SK-N-SH (cell line): ENCODE results near the gene SPI1. TPM values are rescaled to one million over a fixed set of nuclear protein-coding genes. Genes with fewer than 3 reads are reported as not detected.

Experiments
- CTCF ChIA-PET: fragments of 300-600, 350-600 bp; formaldehyde crosslinking; extraction: SDS; loops from one replicate; lab custom pipeline; 2021; lab: Yijun Ruan, JAX
- POLR2A ChIA-PET: fragments of 350-600 bp; sonication (Branson Sonifier 250); formaldehyde crosslinking; extraction: SDS; loops from one replicate; lab custom pipeline; 2020; ENCODE audit warnings: antibody characterized with exemption, inconsistent platforms; lab: Yijun Ruan, JAX
- DNase-seq: peaks from one replicate; pipeline ENCODE4 v3.0.0; 2012
- H2AFZ ChIP-seq: fragments of 200-600 bp; sonication (generic); 2 replicates; pipeline ENCODE4 v1.8.1; 2016; ENCODE audit warnings: antibody characterized with exemption, mild to moderate bottlenecking, low read depth
- H3F3A ChIP-seq: fragments of 200-600 bp; sonication (generic); replicated peaks from 2 replicates; pipeline ENCODE3; 2016; ENCODE audit warnings: antibody characterized with exemption, mild to moderate bottlenecking; ENCODE audit not compliant: insufficient read depth
- H3K27ac ChIP-seq, 2 experiments: fragments of 200-500 bp in 1 of 2; fragments of 200-600 bp in 1 of 2; sonication (Bioruptor generic) in 1 of 2; sonication (generic), shearing (Covaris generic) in 1 of 2; 2 replicates each; pipeline versions ENCODE4 v1.5.1 to v1.6.1; 2014 to 2016; ENCODE audit warnings: low read depth in 2 of 2, inconsistent platforms in 1 of 2, low read length in 1 of 2, mild to moderate bottlenecking in 1 of 2, mixed read lengths in 1 of 2
- H3K27me3 ChIP-seq: fragments of 200-600 bp; sonication (generic), shearing (Covaris generic); 2 replicates; pipeline ENCODE4 v1.6.1; 2016; ENCODE audit warnings: mixed run types; ENCODE audit not compliant: insufficient read depth
- H3K36me3 ChIP-seq, 2 experiments: fragments of 200-500 bp in 1 of 2; fragments of 200-600 bp in 1 of 2; sonication (Bioruptor generic) in 1 of 2; sonication (generic) in 1 of 2; replicated peaks in 1 of 2; 2 replicates each; pipeline versions ENCODE3 to v1.5.1; 2014 to 2016; ENCODE audit warnings: low read length in 1 of 2, mild to moderate bottlenecking in 1 of 2; ENCODE audit not compliant: insufficient read depth in 2 of 2, control insufficient read depth in 1 of 2
- H3K4me1 ChIP-seq, 2 experiments: fragments of 200-500 bp in 1 of 2; fragments of 200-600 bp in 1 of 2; sonication (Bioruptor generic) in 1 of 2; sonication (generic), shearing (Covaris generic) in 1 of 2; 2 replicates each; pipeline versions ENCODE4 v1.5.1 to v1.6.1; 2014 to 2016; ENCODE audit warnings: low read depth in 1 of 2, low read length in 1 of 2, mixed run types in 1 of 2; ENCODE audit not compliant: insufficient read depth in 2 of 2, control insufficient read depth in 1 of 2
- H3K4me2 ChIP-seq: fragments of 200-600 bp; sonication (generic), shearing (Covaris generic); 2 replicates; pipeline ENCODE4 v1.6.1; 2017; ENCODE audit warnings: mixed run types
- H3K4me3 ChIP-seq, 2 experiments: fragments of 200-500 bp in 1 of 2; fragments of 200-600 bp in 1 of 2; sonication (Bioruptor generic) in 1 of 2; sonication (generic), shearing (Covaris generic) in 1 of 2; 2 replicates each; pipeline versions ENCODE4 v1.5.1 to v1.8.1; 2014 to 2016; ENCODE audit warnings: low read depth in 2 of 2, inconsistent platforms in 1 of 2, low read length in 1 of 2, mild to moderate bottlenecking in 1 of 2, mixed read lengths in 1 of 2, moderate library complexity in 1 of 2
- H3K79me2 ChIP-seq: fragments of 200-600 bp; sonication (generic); 2 replicates; pipeline ENCODE4 v1.8.1; 2017; ENCODE audit warnings: mild to moderate bottlenecking; ENCODE audit not compliant: insufficient read depth
- H3K9ac ChIP-seq: fragments of 200-600 bp; sonication (generic); 2 replicates; pipeline ENCODE4 v1.6.1; 2017; ENCODE audit warnings: mixed run types
- H3K9me2 ChIP-seq: fragments of 200-600 bp; sonication (generic); 2 replicates; pipeline ENCODE4 v1.6.1; 2017; ENCODE audit warnings: mixed run types
- H3K9me3 ChIP-seq: fragments of 200-600 bp; sonication (generic); 2 replicates; pipeline ENCODE4 v1.6.1; 2017; ENCODE audit warnings: mixed run types, mild to moderate bottlenecking, moderate library complexity
- H4K20me1 ChIP-seq: fragments of 200-600 bp; sonication (generic); 2 replicates; pipeline ENCODE4 v1.6.1; 2017; ENCODE audit warnings: mild to moderate bottlenecking, mixed run types; ENCODE audit not compliant: insufficient read depth
- CHD2 ChIP-seq: fragments of 150-350 bp; IDR thresholded peaks from 2 replicates; pipeline ENCODE4 v1.6.1; 2018; ENCODE audit warnings: low read length; ENCODE audit not compliant: partially characterized antibody
- ELF1 ChIP-seq: IDR thresholded peaks from 2 replicates; pipeline ENCODE4 v1.4.0; 2012
- EP300 ChIP-seq, 2 experiments: IDR thresholded peaks; 2 replicates each; pipeline versions ENCODE4 v1.4.0 to v1.6.1; 2012; ENCODE audit warnings: borderline replicate concordance in 1 of 2, low read depth in 1 of 2, low read length in 1 of 2
- JUND ChIP-seq: IDR thresholded peaks from 2 replicates; pipeline ENCODE4 v1.4.0; 2012
- MXI1 ChIP-seq: IDR thresholded peaks from 2 replicates; pipeline ENCODE4 v1.6.1; 2012; ENCODE audit warnings: mild to moderate bottlenecking, low read depth, low read length, improper control_type of control experiment
- NFIC ChIP-seq: IDR thresholded peaks from 2 replicates; pipeline ENCODE4 v1.4.0; 2012; ENCODE audit warnings: borderline replicate concordance
- POLR2AphosphoS5 ChIP-seq: IDR thresholded peaks from 2 replicates; pipeline ENCODE4 v1.6.1; 2012; ENCODE audit warnings: low read depth, low read length
- TEAD4 ChIP-seq: IDR thresholded peaks from 2 replicates; pipeline ENCODE4 v1.4.0; 2012; ENCODE audit warnings: mild to moderate bottlenecking, borderline replicate concordance; ENCODE audit not compliant: insufficient read depth
- WGBS: methylation state at CpG from one replicate; pipeline ENCODE4 v1.1.6; 2017; ENCODE audit warnings: low lambda C conversion rate; 5-methylcytosine and 5-hydroxymethylcytosine counted together
- polyA plus RNA-seq, 3 experiments: library from polyadenylated mRNA; depleted of rRNA; stranded (reverse); fragments of >200 nt; gene quantifications; 2 replicates each; pipeline ENCODE4 v1.2.3, GENCODE V29; 2012
- TF ChIP-seq, protein P1 (sequence below): fragments of 200-600 bp; sonication (generic); IDR thresholded peaks from 2 replicates; pipeline ENCODE4 v1.6.1; 2017; ENCODE audit warnings: antibody characterized with exemption, mild to moderate bottlenecking, moderate library complexity
- TF ChIP-seq, protein P2 (sequence below): IDR thresholded peaks from 2 replicates; pipeline ENCODE4 v1.6.1; 2012; ENCODE audit warnings: mild to moderate bottlenecking, low read depth, low read length, moderate library complexity
- TF ChIP-seq, protein P3 (sequence below): IDR thresholded peaks from 2 replicates; pipeline ENCODE4 v1.4.0; 2012; ENCODE audit warnings: low read depth, borderline replicate concordance

SPI1 gene
- polyA plus RNA-seq, 1 of the 3 experiments (the other 2 are of a cell fraction), result not detected

DNA sequence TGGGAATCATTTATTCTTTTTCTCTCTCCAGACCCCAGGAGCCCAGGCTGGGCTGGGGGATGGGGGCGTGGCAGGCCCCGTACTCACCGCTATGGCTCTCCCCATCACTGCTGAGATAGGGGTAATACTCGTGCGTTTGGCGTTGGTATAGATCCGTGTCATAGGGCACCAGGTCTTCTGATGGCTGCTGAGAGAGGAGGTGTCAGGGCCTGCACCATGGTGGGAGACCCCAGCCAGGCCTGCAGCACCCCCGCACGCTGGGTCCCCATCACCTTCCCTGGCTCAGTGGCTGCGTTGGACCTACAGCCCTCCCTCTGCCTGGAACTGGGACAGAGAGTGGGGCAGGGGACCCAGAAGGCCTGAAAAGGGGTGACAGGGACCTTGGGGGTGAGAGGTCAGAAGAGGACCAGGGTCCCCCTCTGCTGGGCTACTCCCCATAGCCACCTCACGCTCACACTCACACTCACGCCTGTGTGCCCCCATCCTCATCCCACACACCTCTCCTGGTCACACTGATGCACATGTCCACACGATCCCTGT lies 2.7 kb downstream of the SPI1 start:
- no peak for DNase-seq
- H3K27me3 ChIP-seq, result no peaks in the 10 kb centered on the region
- H3F3A ChIP-seq, result no peaks in the 10 kb centered on the region
- no peaks in the 10 kb centered on the region for H3K79me2 ChIP-seq
- no peaks in the 10 kb centered on the region for H3K9me3 ChIP-seq
- no peak overlapping the region for H3K27ac ChIP-seq
- POLR2A ChIA-PET, result no interaction called here
- no peaks in the 10 kb centered on the region for H3K9me2 ChIP-seq
- no peak overlapping the region for H3K4me2 ChIP-seq
- no peaks in the 10 kb centered on the region for H3K36me3 ChIP-seq
- WGBS, result 83% methylated on average over 3 of the region's 13 CpGs
- H2AFZ ChIP-seq, result no peak overlapping the region
- peaks cover 0 to 4% of the 10 kb centered on the region in 2 experiments; a peak in 1 of 4 replicates for H3K4me1 ChIP-seq
- no peak overlapping the region for H3K9ac ChIP-seq
- TF ChIP-seq MXI1, result no peak
- TF ChIP-seq, protein P1, sequence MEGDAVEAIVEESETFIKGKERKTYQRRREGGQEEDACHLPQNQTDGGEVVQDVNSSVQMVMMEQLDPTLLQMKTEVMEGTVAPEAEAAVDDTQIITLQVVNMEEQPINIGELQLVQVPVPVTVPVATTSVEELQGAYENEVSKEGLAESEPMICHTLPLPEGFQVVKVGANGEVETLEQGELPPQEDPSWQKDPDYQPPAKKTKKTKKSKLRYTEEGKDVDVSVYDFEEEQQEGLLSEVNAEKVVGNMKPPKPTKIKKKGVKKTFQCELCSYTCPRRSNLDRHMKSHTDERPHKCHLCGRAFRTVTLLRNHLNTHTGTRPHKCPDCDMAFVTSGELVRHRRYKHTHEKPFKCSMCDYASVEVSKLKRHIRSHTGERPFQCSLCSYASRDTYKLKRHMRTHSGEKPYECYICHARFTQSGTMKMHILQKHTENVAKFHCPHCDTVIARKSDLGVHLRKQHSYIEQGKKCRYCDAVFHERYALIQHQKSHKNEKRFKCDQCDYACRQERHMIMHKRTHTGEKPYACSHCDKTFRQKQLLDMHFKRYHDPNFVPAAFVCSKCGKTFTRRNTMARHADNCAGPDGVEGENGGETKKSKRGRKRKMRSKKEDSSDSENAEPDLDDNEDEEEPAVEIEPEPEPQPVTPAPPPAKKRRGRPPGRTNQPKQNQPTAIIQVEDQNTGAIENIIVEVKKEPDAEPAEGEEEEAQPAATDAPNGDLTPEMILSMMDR, result no peak
- TF ChIP-seq TEAD4, result no peak
- TF ChIP-seq, protein P2, sequence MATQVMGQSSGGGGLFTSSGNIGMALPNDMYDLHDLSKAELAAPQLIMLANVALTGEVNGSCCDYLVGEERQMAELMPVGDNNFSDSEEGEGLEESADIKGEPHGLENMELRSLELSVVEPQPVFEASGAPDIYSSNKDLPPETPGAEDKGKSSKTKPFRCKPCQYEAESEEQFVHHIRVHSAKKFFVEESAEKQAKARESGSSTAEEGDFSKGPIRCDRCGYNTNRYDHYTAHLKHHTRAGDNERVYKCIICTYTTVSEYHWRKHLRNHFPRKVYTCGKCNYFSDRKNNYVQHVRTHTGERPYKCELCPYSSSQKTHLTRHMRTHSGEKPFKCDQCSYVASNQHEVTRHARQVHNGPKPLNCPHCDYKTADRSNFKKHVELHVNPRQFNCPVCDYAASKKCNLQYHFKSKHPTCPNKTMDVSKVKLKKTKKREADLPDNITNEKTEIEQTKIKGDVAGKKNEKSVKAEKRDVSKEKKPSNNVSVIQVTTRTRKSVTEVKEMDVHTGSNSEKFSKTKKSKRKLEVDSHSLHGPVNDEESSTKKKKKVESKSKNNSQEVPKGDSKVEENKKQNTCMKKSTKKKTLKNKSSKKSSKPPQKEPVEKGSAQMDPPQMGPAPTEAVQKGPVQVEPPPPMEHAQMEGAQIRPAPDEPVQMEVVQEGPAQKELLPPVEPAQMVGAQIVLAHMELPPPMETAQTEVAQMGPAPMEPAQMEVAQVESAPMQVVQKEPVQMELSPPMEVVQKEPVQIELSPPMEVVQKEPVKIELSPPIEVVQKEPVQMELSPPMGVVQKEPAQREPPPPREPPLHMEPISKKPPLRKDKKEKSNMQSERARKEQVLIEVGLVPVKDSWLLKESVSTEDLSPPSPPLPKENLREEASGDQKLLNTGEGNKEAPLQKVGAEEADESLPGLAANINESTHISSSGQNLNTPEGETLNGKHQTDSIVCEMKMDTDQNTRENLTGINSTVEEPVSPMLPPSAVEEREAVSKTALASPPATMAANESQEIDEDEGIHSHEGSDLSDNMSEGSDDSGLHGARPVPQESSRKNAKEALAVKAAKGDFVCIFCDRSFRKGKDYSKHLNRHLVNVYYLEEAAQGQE, result no peak
- no peak for TF ChIP-seq EP300 (IDR thresholded peaks at IDR 0.05; ENCODE audit: borderline replicate concordance in 1 of 2, low read depth in 1 of 2, low read length in 1 of 2)
- TF ChIP-seq, protein P3, sequence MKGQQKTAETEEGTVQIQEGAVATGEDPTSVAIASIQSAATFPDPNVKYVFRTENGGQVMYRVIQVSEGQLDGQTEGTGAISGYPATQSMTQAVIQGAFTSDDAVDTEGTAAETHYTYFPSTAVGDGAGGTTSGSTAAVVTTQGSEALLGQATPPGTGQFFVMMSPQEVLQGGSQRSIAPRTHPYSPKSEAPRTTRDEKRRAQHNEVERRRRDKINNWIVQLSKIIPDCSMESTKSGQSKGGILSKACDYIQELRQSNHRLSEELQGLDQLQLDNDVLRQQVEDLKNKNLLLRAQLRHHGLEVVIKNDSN, result no peak
- no peak for TF ChIP-seq NFIC
- no peak for TF ChIP-seq ELF1
- no peak for TF ChIP-seq CHD2
- TF ChIP-seq POLR2AphosphoS5, result no peak
- TF ChIP-seq JUND, result no peak
- H3K4me3 ChIP-seq, result no peak overlapping the region
- H4K20me1 ChIP-seq, result no peaks in the 10 kb centered on the region
- CTCF ChIA-PET, result interaction anchor here (1.7 to 7.4 kb wide), 3 partner anchors 13 to 477 kb away, joined by 6 to 239 read pairs (median 78); partner anchors contain the start of gene SLC39A13
